IPS DF 6.9 (cell line): ENCODE results near the gene PTGES3.

Source experiments
- DNase-seq: peaks from one replicate; pipeline ENCODE4 v3.0.0-alpha.2; 2013; ENCODE audit warnings: low read depth, low spot score
- H3K27ac ChIP-seq: one replicate; pipeline ENCODE4 v1.5.1; 2013; ENCODE audit warnings: low read length, control low read depth
- H3K27me3 ChIP-seq: 2 replicates; pipeline ENCODE4 v1.6.1; 2013; ENCODE audit warnings: mild to moderate bottlenecking, low read length; ENCODE audit not compliant: control insufficient read depth, insufficient read depth
- H3K36me3 ChIP-seq: 2 replicates; pipeline ENCODE4 v1.6.1; 2013; ENCODE audit warnings: low read length; ENCODE audit not compliant: control insufficient read depth, insufficient read depth
- H3K4me1 ChIP-seq: 2 replicates; pipeline ENCODE4 v1.6.1; 2013; ENCODE audit warnings: low read length; ENCODE audit not compliant: control insufficient read depth, insufficient read depth
- H3K4me3 ChIP-seq: 2 replicates; pipeline ENCODE4 v1.5.1; 2013; ENCODE audit warnings: mild to moderate bottlenecking, low read length
- H3K9me3 ChIP-seq: 2 replicates; pipeline ENCODE4 v1.6.1; 2013; ENCODE audit warnings: low read length, inconsistent platforms; ENCODE audit not compliant: control insufficient read depth, insufficient read depth
- WGBS: extraction: QIAGEN DNeasy Blood & Tissue Kit; methylation state at CpG from one replicate; pipeline ENCODE4 v1.1.7; 2013; ENCODE audit warnings: mixed read lengths, missing lambda C conversion rate; ENCODE audit not compliant: insufficient read length, insufficient coverage; 5-methylcytosine and 5-hydroxymethylcytosine counted together

Gene PTGES3

GRCh38 chr12:56721721-56722120, 33.6 kb upstream of the PTGES3 start:
- no peak overlapping the region for H3K4me3 ChIP-seq
- peaks cover 15% of the 10 kb centered on the region; the same call in 1 of the 2 replicates for H3K36me3 ChIP-seq
- no peak for DNase-seq
- H3K27ac ChIP-seq: no peak overlapping the region
- peaks cover 3% of the 10 kb centered on the region; the same call in 1 of the 2 replicates for H3K4me1 ChIP-seq
- WGBS: no CpG with 5 or more reads among the region's 2 CpGs
- H3K27me3 ChIP-seq: no peaks in the 10 kb centered on the region
- H3K9me3 ChIP-seq: no peaks in the 10 kb centered on the region

DNA sequence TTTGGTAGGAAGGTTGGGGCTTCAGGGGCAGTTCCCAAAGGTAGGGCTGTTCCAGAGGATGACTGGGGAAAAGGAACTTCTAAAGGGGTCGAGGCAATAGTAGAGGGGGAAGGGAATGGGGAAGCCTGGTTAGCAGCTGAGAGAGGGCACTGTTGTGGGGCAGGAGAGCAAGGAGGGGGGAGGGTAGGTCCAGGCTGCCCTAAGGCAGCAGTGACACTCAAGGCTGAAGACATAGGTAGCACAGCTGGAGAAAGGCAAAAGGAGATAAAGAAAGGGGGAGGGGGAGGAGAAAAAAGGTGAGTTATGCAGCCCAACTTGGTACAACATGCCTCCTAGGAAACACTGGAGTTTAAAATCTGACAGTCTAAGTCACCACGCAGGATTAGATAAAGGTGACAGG, 33.1 kb upstream of the PTGES3 start:
- no peak overlapping the region for H3K27ac ChIP-seq
- H3K4me3 ChIP-seq: no peak overlapping the region
- peaks cover 19% of the 10 kb centered on the region; the same call in 1 of the 2 replicates for H3K36me3 ChIP-seq
- no CpG with 5 or more reads among the region's 2 CpGs for WGBS
- H3K4me1 ChIP-seq: peaks cover 3% of the 10 kb centered on the region; the same call in 1 of the 2 replicates
- no peaks in the 10 kb centered on the region for H3K27me3 ChIP-seq
- no peaks in the 10 kb centered on the region for H3K9me3 ChIP-seq
- DNase-seq: no peak

DNA sequence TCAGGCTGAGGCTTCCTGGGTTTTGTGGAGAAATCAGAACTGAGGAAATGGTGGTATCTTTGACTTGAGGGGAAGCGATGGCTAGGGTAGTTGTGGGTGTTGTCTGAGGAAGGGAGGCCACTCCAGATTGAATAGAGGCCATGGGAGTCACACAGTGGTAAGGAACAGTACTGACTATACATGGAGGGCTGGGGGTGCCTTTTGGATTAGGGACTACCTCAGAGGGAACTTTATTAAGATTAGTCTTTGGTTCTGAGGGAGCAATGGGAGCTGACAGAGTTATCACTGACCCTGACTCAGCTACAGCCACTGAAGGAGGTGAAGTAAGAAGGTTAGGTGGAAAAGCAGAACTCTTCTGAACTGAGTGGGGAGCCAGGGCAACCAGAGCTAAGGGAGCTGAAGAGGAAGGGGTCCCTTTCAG, 32.7 kb upstream of the PTGES3 start:
- Histone ChIP-seq H3K27ac (no peak overlapping the region), H3K27me3 (no peaks in the 10 kb centered on the region), H3K4me1 (peaks cover 3% of the 10 kb centered on the region; the same call in 1 of the 2 replicates), H3K36me3 (peaks cover 20% of the 10 kb centered on the region; the same call in 1 of the 2 replicates), H3K4me3 (no peak overlapping the region), H3K9me3 (no peaks in the 10 kb centered on the region)
- DNase-seq: no peak
- WGBS: no CpG with 5 or more reads among the region's 1 CpG

GRCh38 chr12:56719056-56719455, 31.0 kb upstream of the PTGES3 start:
- Histone ChIP-seq H3K27me3 (no peaks in the 10 kb centered on the region), H3K27ac (no peak overlapping the region), H3K4me1 (peaks cover 3% of the 10 kb centered on the region; the same call in 1 of the 2 replicates), H3K36me3 (peaks cover 24% of the 10 kb centered on the region; the same call in 1 of the 2 replicates), H3K4me3 (no peak overlapping the region), H3K9me3 (no peaks in the 10 kb centered on the region)
- DNase-seq: no peak

DNA sequence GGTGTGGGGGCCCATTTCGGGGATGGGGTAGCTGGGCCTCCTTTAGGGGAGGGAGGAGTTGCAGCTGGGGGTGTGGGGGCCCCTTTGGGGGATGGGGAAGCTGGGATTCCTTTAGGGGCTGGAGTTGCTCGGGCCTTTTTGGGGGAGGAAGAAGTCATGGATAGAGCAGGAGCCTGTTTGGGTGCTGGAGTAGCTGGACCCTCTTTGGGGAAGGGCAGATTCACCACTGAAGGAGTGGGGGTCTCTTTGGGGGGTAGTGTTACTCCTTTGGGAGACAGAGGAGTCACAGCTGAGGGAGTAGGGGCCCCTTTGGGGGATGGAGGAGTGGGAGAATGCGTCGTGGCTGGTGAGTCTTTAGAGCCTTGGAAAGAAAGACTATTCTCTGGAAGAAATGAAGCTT, 30.6 kb upstream of the PTGES3 start:
- Histone ChIP-seq H3K36me3 (peaks cover 28% of the 10 kb centered on the region), H3K9me3 (no peaks in the 10 kb centered on the region), H3K27ac (no peak overlapping the region), H3K4me3 (no peak overlapping the region), H3K4me1 (peaks cover 3% of the 10 kb centered on the region; the same call in 1 of the 2 replicates), H3K27me3 (no peaks in the 10 kb centered on the region)
- WGBS: no CpG with 5 or more reads among the region's 4 CpGs
- no peak for DNase-seq

DNA sequence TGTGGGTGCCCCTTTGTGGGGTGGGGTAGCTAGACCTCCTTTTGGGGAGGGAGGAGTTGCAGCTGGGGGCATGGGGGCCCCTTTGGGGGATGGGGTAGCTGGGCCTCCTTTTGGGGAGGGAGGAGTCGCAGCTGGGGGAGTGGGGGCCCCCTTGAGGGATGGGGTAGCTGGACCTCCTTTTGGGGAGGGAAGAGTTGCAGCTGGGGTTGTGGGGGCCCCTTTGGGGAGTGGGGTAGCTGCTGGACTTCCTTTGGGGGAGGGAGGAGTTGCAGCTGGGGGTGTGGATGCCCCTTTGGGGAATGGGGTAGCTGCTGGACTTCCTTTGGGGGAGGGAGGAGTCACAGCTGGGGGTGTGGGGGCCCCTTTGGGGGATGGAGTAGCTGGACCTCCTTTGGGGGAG, 30.1 kb upstream of the PTGES3 start:
- no peak for DNase-seq
- no peak overlapping the region for H3K27ac ChIP-seq
- no peak overlapping the region for H3K4me3 ChIP-seq
- H3K9me3 ChIP-seq: no peaks in the 10 kb centered on the region
- peaks cover 3% of the 10 kb centered on the region; the same call in 1 of the 2 replicates for H3K4me1 ChIP-seq
- no peaks in the 10 kb centered on the region for H3K27me3 ChIP-seq
- H3K36me3 ChIP-seq: peaks cover 33% of the 10 kb centered on the region
- no CpG with 5 or more reads among the region's 1 CpG for WGBS

DNA sequence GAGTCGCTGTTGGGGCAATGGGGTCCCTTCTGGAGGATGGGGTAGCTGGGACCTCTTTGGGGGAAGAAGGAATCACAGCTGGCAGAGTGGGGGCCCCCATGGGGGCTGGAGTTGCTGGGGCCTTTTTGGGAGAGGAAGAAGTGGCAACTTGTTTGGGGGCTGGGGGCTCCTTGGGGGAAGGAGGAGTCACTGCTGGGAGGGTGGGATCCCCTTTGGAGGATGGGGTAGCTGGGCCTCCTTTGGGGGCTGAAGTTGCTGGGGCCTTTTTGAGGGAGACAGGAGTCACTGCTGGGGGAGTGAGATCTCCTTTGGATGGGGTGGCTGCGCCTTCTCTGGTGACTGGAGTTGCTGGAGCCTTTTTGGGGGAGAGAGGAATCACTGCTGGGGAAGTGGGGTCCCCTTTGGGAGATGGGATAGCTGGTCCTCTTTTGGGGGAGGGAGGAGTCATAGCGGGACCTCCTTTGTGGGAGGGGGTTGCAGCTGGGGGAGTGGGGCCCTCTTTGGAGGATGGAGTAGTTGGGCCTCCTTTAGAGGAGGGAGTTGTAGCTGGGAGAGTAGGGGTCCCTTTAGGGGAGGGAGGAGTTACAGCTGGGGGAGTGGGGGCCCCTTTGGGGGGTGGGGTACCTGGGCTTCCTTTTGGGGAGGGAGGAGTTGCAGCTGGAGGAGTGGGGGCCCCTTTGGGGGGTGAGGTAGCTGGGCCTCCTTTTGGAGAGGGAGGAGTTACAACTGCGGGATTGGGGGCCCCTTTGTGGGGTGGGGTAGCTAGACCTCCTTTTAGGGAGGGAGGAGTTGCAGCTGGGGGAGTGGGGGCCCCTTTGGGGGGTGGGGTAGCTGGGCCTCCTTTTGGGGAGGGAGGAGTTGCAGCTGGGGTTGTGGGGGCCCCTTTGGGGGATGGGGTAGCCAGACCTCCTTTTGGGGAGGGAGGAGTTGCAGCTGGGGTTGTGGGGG, 29.1 kb upstream of the PTGES3 start:
- Histone ChIP-seq H3K27me3 (no peaks in the 10 kb centered on the region), H3K4me3 (no peak overlapping the region), H3K4me1 (peaks cover 3% of the 10 kb centered on the region; the same call in 1 of the 2 replicates), H3K27ac (no peak overlapping the region), H3K36me3 (peaks cover 41% of the 10 kb centered on the region), H3K9me3 (no peaks in the 10 kb centered on the region)
- no CpG with 5 or more reads among the region's 4 CpGs for WGBS
- no peak for DNase-seq

GRCh38 chr12:56716458-56716857, 28.4 kb upstream of the PTGES3 start:
- Histone ChIP-seq H3K4me3 (no peak overlapping the region), H3K27ac (no peak overlapping the region), H3K4me1 (peaks cover 3% of the 10 kb centered on the region; the same call in 1 of the 2 replicates), H3K27me3 (no peaks in the 10 kb centered on the region), H3K9me3 (no peaks in the 10 kb centered on the region), H3K36me3 (peaks cover 43% of the 10 kb centered on the region)
- no CpG with 5 or more reads among the region's 1 CpG for WGBS
- no peak for DNase-seq

- no peak for DNase-seq
- no peaks in the 10 kb centered on the region for H3K27me3 ChIP-seq
- peaks cover 3% of the 10 kb centered on the region; the same call in 1 of the 2 replicates for H3K4me1 ChIP-seq
- peaks cover 42% of the 10 kb centered on the region for H3K36me3 ChIP-seq
- no peaks in the 10 kb centered on the region for H3K9me3 ChIP-seq
- no peak overlapping the region for H3K4me3 ChIP-seq
- no peak overlapping the region for H3K27ac ChIP-seq
- no CpG with 5 or more reads among the region's 8 CpGs for WGBS
Measured at GRCh38 chr12:56715798-56716197, 27.7 kb upstream of the PTGES3 start.

GRCh38 chr12:56714431-56714929, 26.4 kb upstream of the PTGES3 start:
- WGBS: no CpG with 5 or more reads among the region's 2 CpGs
- Histone ChIP-seq H3K27ac (no peak overlapping the region), H3K9me3 (no peaks in the 10 kb centered on the region), H3K4me1 (no peaks in the 10 kb centered on the region; the same call in 1 of the 2 replicates), H3K4me3 (no peak overlapping the region), H3K27me3 (no peaks in the 10 kb centered on the region), H3K36me3 (peaks cover 33% of the 10 kb centered on the region)
- DNase-seq: no peak
